Gastroesophageal sphincter (tissue), 3 donors: Measurements from ENCODE around the gene SCAF1.

Experiments used
- CTCF ChIP-seq, 4 experiments: fragments of 200-600 bp in 2 of 4; fragments of 450-650 bp in 2 of 4; sonication (generic) in 1 of 4; IDR thresholded peaks; one replicate each; pipeline ENCODE4 v1.5.1; 2017 to 2019; ENCODE audit warnings: antibody characterized with exemption in 4 of 4, mild to moderate bottlenecking in 2 of 4, moderate library complexity in 2 of 4
- POLR2AphosphoS5 ChIP-seq: sonication (generic); formaldehyde crosslinking; IDR thresholded peaks from one replicate; pipeline ENCODE4 v1.6.1; 2017; ENCODE audit warnings: antibody characterized with exemption

GRCh38 chr19:49677901-49678674, 36.1 kb downstream of the SCAF1 start:
- TF ChIP-seq CTCF (IDR thresholded peaks at IDR 0.05) (peak in 3 of 4 experiments; percentile 53 to 66 (median 63)), POLR2AphosphoS5 (no peak)
